OCI-LY3 (cell line): ENCODE measurements around the gene WDR45.

Experiments used
- CTCF ChIP-seq: fragments of 200-600, 300-600 bp; sonication (generic); IDR thresholded peaks from 2 replicates; pipeline ENCODE4 v1.5.1; 2014; ENCODE audit warnings: antibody characterized with exemption, low read length, low read depth
- EZH2phosphoT487 ChIP-seq: fragments of 200-600 bp; shearing (Covaris generic); IDR thresholded peaks from 2 replicates; pipeline ENCODE4 v1.6.1; 2018; ENCODE audit warnings: antibody characterized with exemption, mixed run types, low read depth

GRCh38 chrX:49116716-49117115 lies 37.0 kb upstream of the WDR45 start:
- no peak for TF ChIP-seq CTCF
- no peak for TF ChIP-seq EZH2phosphoT487
